Right atrium auricular region (tissue), 2 donors: ENCODE data around the gene ZBTB45. TPM values are rescaled to one million over a fixed set of nuclear protein-coding genes. Genes with fewer than 3 reads are reported as not detected.
"Not testable (repeated sequence)": the region's sequence is repeated elsewhere in the genome, so short reads cannot be mapped to it uniquely, and the experiment has no call there.

Source experiments
- DNase-seq: peaks from one replicate; pipeline ENCODE4 v3.0.0-alpha.2; 2019; ENCODE audit warnings: low spot score
- H3K27ac ChIP-seq, 2 donors: fragments of 200-600 bp; sonication (generic); 1 replicate in 1 of 2; 2 replicates in 1 of 2; pipeline ENCODE4 v1.5.1; 2016 to 2019
- H3K27me3 ChIP-seq, 2 donors: fragments of 200-600 bp; sonication (generic); one replicate each; pipeline versions ENCODE4 v1.5.1 to v1.6.0; 2017 to 2019
- H3K36me3 ChIP-seq: fragments of 200-600 bp; sonication (generic); one replicate; pipeline ENCODE4 v1.5.1; 2016
- H3K4me1 ChIP-seq, 2 donors: fragments of 200-600 bp; sonication (generic); one replicate each; pipeline versions ENCODE4 v1.5.1 to v1.6.0; 2017 to 2019
- H3K4me3 ChIP-seq, 2 donors: fragments of 200-600 bp; sonication (generic); 1 replicate in 1 of 2; 2 replicates in 1 of 2; pipeline ENCODE4 v1.5.1; 2017 to 2019; ENCODE audit warnings: mild to moderate bottlenecking in 1 of 2, moderate library complexity in 1 of 2
- H3K9me3 ChIP-seq, 2 donors: fragments of 200-600 bp; sonication (generic); one replicate each; pipeline ENCODE4 v1.5.1; 2019
- CTCF ChIP-seq, 2 donors: fragments of 200-600 bp; sonication (generic); IDR thresholded peaks; one replicate each; pipeline ENCODE4 v1.5.1; 2019; ENCODE audit warnings: antibody characterized with exemption in 2 of 2
- total RNA-seq, 2 donors: library from RNA; depleted of rRNA; stranded (reverse); fragments of >200 nt; gene quantifications; one replicate each; pipeline ENCODE4 v1.1.0, GENCODE V29; 2016

Gene ZBTB45
- total RNA-seq, 2 donors from 2014 or later: 7.2 to 14.3 TPM

- H3K27ac ChIP-seq: no peak overlapping the region
- no peak for DNase-seq
- TF ChIP-seq CTCF (IDR thresholded peaks at IDR 0.05): no peak
- H3K36me3 ChIP-seq: no peaks in the 10 kb centered on the region
- no peaks in the 10 kb centered on the region for H3K27me3 ChIP-seq
- no peaks in the 10 kb centered on the region for H3K4me1 ChIP-seq
- H3K4me3 ChIP-seq: no peak overlapping the region
- no peaks in the 10 kb centered on the region for H3K9me3 ChIP-seq
Observed at GRCh38 chr19:58491393-58491792, 28.2 kb downstream of the ZBTB45 start.

GRCh38 chr19:58484349-58484748, 35.3 kb downstream of the ZBTB45 start:
- H3K27ac ChIP-seq, H3K4me1 ChIP-seq, H3K4me3 ChIP-seq, H3K36me3 ChIP-seq, DNase-seq, H3K27me3 ChIP-seq, H3K9me3 ChIP-seq: not testable (repeated sequence)

GRCh38 chr19:58483776-58484175, 35.8 kb downstream of the ZBTB45 start:
- no peak for DNase-seq
- TF ChIP-seq CTCF (IDR thresholded peaks at IDR 0.05): no peak
- no peak overlapping the region for H3K4me3 ChIP-seq
- no peaks in the 10 kb centered on the region for H3K27me3 ChIP-seq
- no peaks in the 10 kb centered on the region for H3K4me1 ChIP-seq
- no peaks in the 10 kb centered on the region for H3K9me3 ChIP-seq
- no peaks in the 10 kb centered on the region for H3K36me3 ChIP-seq
- no peak overlapping the region for H3K27ac ChIP-seq

- no peak overlapping the region for H3K27ac ChIP-seq
- no peak for TF ChIP-seq CTCF (IDR thresholded peaks at IDR 0.05)
- H3K4me3 ChIP-seq: no peak overlapping the region
- H3K4me1 ChIP-seq: peaks cover 0 to 2% of the 10 kb centered on the region in 2 donors
- H3K27me3 ChIP-seq: no peaks in the 10 kb centered on the region
- H3K36me3 ChIP-seq: no peaks in the 10 kb centered on the region
- no peak for DNase-seq
- no peaks in the 10 kb centered on the region for H3K9me3 ChIP-seq
Observed at GRCh38 chr19:58482372-58482771, 37.2 kb downstream of the ZBTB45 start.

GRCh38 chr19:58480831-58481230, 38.8 kb downstream of the ZBTB45 start:
- Histone ChIP-seq H3K36me3 (no peaks in the 10 kb centered on the region), H3K9me3 (no peaks in the 10 kb centered on the region), H3K27ac (no peak overlapping the region), H3K4me1 (peaks cover 0 to 14% of the 10 kb centered on the region in 2 donors), H3K4me3 (no peak overlapping the region), H3K27me3 (no peaks in the 10 kb centered on the region)
- TF ChIP-seq CTCF (IDR thresholded peaks at IDR 0.05): no peak
- no peak for DNase-seq

GRCh38 chr19:58480481-58480830, 39.2 kb downstream of the ZBTB45 start:
- Histone ChIP-seq H3K4me1 (peaks cover 0 to 14% of the 10 kb centered on the region in 2 donors), H3K9me3 (no peaks in the 10 kb centered on the region), H3K27ac (no peak overlapping the region), H3K36me3 (no peaks in the 10 kb centered on the region), H3K4me3 (no peak overlapping the region), H3K27me3 (no peaks in the 10 kb centered on the region)
- DNase-seq: no peak
- no peak for TF ChIP-seq CTCF (IDR thresholded peaks at IDR 0.05)
